ENCODE results near the gene GPR84. TPM values are rescaled to one million over a fixed set of nuclear protein-coding genes. Genes with fewer than 3 reads are reported as not detected.
A peak's percentile ranks its signal among the peaks of the same experiment; 100 is the strongest.

The GPR84 gene
- total RNA-seq, 4 donors from 2014 or later, result 0.39 to 0.40 TPM; not detected in 2

DNA sequence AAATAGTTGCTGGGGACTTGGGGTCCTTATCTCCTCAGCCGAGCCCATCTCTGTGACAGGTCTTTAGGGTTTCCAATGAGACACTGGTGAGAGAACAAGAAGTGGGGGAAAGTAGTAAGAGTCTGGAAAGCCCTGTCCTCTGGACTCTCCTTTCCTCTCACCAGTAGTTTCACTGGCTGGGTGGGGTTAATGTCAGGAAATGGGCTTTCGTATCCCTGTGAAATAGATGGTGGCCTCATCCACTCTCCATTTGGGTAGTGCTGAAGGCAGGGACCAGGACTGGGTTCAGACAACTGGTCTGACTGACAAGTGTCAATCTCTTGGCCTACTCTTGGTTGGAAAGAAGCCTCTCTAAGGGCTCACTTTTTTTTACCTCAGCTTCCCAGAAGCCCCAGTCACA, 12.7 kb upstream of the GPR84 start:
- DNase-seq, result no peak
- WGBS, 2 donors, result 86 to 89% methylated on average over 2 of the region's 2 CpGs
- intact Hi-C loops (cut with DNase I), result no loop called here
- Histone ChIP-seq H3K36me3 (peaks cover 6 to 8% of the 10 kb centered on the region in 2 donors), H3K4me3 (replicated peaks in 1 of 3) (no peak overlapping the region), H3K27me3 (no peaks in the 10 kb centered on the region), H3K27ac (peak overlapping the region in 2 of 3 donors; percentile 35 to 80), H3K9me3 (no peaks in the 10 kb centered on the region), H3K4me1 (peaks cover 39 to 76% of the 10 kb centered on the region in 2 donors)
- no peak for TF ChIP-seq CTCF (IDR thresholded peaks at IDR 0.05)
- TF ChIP-seq POLR2A (IDR thresholded peaks at IDR 0.05), result no peak

DNA sequence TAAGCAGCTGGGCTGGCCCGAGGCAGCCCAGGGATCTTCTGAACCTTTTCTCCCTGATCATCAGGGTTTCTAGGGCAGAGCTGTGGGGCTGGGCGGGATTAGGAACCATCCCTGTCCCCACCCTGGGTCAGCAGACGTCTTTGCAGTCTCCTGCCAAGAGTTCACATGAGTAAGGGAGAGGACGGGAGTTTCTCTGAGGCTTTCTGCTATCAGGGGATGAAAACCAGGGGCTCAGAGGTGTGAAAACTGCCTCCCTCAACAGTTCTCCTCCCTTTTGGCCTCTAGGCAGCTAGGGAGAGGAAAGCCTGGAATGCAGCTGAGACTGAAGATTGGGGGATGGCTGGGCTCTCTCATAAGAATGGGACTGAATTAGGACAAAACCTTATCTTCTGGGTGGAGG, 12.3 kb upstream of the GPR84 start:
- peak overlapping the region in 2 of 3 donors; percentile 35 to 80 for H3K27ac ChIP-seq
- 82% methylated on average over 4 of the region's 4 CpGs; no CpG with 5 or more reads in 1 of the 2 donors for WGBS, 2 donors
- peaks cover 8 to 9% of the 10 kb centered on the region in 2 donors for H3K36me3 ChIP-seq
- H3K9me3 ChIP-seq, result no peaks in the 10 kb centered on the region
- DNase-seq, result no peak
- H3K4me3 ChIP-seq (replicated peaks in 1 of 3), result no peak overlapping the region
- no peaks in the 10 kb centered on the region for H3K27me3 ChIP-seq
- TF ChIP-seq CTCF (IDR thresholded peaks at IDR 0.05), result no peak
- no peak for TF ChIP-seq POLR2A (IDR thresholded peaks at IDR 0.05)
- H3K4me1 ChIP-seq, result peaks cover 39 to 76% of the 10 kb centered on the region in 2 donors
- intact Hi-C loops (cut with DNase I), result no loop called here

DNA sequence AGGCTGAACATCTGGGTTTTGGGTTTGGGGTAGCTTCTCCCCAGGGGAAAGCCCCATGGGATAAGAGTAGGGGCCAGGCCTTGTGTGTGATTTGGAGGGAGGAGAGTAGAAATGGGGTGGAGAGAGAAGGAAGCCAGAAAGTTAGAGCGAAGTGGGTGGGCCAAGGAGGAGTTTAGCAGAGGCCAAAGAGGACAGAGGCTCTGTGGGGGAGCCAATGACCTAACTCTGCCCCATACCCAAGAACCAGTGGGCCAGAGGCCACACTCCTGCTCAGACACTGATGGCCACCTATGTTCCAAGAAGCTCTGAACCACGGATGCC, 10.9 kb upstream of the GPR84 start:
- Histone ChIP-seq H3K9me3 (no peaks in the 10 kb centered on the region), H3K36me3 (peaks cover 8 to 18% of the 10 kb centered on the region in 2 donors), H3K27me3 (no peaks in the 10 kb centered on the region), H3K4me1 (peaks cover 36 to 77% of the 10 kb centered on the region in 2 donors), H3K27ac (peak overlapping the region; percentile 35 to 80 (median 41)), H3K4me3 (replicated peaks in 1 of 3) (peak overlapping the region in 1 of 3 donors; percentile 2)
- 65 to 76% methylated on average over 2 of the region's 2 CpGs for WGBS, 2 donors
- TF ChIP-seq CTCF (IDR thresholded peaks at IDR 0.05) (no peak), POLR2A (IDR thresholded peaks at IDR 0.05) (no peak)
- intact Hi-C loops (cut with DNase I), result no loop called here
- DNase-seq, result no peak

DNA sequence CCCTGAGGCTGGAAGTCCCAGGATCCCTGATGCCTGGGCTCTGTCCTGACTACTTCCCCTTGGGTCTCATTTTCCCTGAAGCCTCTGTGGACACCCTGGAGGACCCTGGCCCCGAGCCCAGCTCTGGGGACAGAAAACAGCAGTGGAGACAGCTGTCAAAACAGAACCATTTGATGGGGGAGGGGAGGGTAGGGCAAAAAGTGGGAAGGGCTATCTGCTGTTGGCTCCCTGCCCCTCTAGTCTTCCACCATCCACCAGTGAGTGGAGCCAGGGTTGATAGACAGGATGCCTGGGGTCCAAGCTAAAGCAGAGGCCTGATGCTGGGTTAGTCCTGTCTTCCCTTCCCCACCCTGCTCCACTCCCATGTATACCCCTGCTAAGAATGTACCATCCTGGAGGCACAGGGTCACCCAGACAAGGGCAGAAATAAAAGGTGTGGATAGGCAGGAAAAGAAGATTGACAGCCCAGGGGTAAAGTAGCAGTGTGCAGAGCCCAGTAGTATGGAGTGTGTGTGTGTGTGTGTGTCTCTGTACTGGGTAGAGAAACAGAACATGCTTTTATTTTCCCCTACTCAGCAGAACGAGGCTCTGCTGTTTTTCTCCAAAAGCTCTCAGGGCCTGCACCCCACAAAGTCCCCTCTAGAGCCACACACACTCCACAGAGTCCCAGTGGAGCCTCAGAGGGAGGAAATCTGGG, 10.4 kb upstream of the GPR84 start:
- Histone ChIP-seq H3K4me3 (replicated peaks in 1 of 3) (peak overlapping the region in 1 of 3 donors; percentile 2), H3K4me1 (peaks cover 33 to 77% of the 10 kb centered on the region in 2 donors), H3K27me3 (no peaks in the 10 kb centered on the region), H3K9me3 (no peaks in the 10 kb centered on the region), H3K36me3 (peaks cover 8 to 18% of the 10 kb centered on the region in 2 donors), H3K27ac (peak overlapping the region; percentile 35 to 80 (median 41))
- intact Hi-C loops (cut with DNase I), result no loop called here
- DNase-seq, result peak in 1 of 2 donors; percentile 54
- TF ChIP-seq POLR2A (IDR thresholded peaks at IDR 0.05) (no peak), CTCF (IDR thresholded peaks at IDR 0.05) (no peak)
- 23 to 37% methylated on average over 2 of the region's 2 CpGs for WGBS, 2 donors

Measured in thyroid gland (tissue), 4 donors.